HG03025 (cell line): Measurements from ENCODE around the gene LPXN.

Experiments
- ATAC-seq: cut with Tn5 transposase; IDR thresholded peaks from one replicate; pipeline ENCODE4 v1.9.1; 2021; ENCODE audit warnings: mild to moderate bottlenecking, moderate library complexity; ENCODE audit not compliant: unreplicated experiment, low FRiP score

Gene LPXN

DNA sequence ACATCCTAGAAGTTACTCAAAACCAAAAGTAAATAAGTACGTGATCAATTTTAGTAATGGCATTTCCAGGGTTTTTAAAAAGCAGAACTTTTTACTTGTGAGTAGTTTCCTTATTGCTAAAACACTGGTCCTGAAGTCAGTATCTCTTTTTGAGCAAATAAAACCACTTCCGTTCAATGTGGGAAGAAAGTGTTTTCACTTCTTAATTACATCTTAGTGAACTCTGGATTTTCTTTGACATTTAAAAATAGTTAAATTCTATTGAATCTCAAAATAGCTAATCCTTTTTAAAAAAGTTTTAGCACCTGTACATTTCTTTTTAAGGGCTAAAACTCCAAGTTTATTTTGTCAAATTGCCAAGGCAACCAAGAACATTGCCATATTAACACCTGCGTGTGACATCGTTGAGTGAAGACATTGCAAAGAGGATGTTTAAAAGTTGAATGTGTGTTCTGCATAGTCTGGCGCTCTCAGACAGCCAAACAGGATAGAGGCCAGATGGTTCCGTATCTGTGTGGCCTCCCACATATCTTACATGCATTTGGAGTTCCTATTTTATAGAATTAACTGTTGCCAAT is 50.5 kb downstream of the LPXN start:
- ATAC-seq, result peak; percentile 87

DNA sequence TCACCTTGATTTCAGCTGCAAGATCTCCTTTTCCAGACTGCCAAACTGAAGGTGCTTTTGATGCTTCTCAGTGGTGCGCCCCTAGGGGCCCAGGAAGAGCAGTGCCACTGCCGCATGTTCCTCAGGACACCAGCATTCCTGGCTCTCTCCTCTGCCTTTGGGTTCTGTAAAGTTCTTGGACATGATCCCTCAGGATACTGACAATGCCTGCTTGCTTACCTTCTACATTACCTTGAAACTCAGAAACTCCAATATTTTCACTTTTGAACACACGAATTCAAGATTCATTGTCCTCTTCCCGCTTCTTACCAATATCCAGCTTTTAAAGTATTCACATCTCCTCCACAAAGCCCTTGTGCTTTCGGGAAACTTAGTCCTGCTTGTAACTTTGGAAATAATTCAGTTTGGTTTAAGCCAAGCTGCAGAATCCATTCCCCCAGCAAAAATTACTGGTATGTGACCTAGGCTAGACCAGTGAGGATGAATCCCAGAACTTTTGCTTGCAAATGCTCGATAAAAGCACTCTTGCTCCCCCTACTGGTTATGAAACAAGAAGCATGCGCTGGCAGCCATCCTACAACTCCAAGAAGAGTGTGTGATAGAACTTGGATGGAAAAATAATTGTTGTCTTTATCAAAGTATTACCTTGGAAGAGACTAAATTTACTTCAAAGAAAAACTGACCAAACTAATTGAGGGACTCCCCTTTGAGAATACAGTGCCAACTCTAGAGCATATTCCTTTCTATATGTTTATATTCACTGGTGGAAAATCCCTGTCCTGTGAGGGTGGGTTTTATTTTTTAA is 51.2 kb downstream of the LPXN start:
- peak; percentile 35 for ATAC-seq

DNA sequence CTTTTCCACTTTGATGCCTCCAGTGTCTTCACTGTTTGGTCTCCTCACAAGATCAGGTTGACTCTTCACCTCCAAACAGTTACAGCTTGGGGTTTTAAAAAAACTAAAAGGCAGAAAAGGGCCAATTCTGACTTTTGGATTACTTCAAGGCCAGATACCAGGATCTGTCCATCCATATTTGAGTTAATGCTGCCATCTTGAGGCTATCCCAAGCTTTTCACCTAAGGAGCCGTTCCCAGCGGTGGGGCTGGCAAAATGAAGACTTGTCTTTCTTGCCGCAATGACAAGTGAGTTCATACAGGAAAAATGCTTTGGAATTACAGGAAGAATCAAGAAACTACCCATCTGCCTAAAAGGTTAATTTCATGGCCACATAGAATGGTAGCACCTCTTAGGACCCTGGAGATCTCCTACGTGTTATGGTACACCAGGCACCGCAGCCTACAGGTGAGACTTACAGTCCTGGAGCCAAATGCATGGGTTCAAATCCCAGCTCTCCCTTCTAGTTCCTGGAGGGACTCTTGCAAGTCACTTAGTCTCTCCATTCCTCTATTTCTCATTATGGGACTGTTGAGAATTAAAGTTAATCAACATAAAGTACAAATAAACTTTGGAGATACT is 61.8 kb downstream of the LPXN start:
- ATAC-seq, result no peak

DNA sequence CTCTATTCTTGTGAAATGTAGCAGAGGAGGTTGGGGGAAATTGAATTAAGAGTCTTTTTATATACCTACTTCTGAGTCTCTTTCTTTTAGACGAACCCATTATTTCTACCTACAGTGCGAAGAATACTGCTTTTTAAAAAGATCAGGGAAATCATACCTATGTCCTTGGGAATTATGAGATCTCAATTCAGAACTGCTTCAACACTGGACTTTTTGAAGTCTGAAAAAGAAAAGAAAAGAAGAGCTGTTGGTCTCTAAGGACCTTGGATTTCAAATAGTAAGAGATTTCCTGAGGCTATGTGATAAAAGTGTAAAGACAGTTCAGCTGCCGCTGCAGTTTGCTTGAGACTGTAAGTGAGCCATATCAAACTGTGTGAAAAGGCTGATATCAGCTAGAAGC is 64.0 kb downstream of the LPXN start:
- no peak for ATAC-seq

DNA sequence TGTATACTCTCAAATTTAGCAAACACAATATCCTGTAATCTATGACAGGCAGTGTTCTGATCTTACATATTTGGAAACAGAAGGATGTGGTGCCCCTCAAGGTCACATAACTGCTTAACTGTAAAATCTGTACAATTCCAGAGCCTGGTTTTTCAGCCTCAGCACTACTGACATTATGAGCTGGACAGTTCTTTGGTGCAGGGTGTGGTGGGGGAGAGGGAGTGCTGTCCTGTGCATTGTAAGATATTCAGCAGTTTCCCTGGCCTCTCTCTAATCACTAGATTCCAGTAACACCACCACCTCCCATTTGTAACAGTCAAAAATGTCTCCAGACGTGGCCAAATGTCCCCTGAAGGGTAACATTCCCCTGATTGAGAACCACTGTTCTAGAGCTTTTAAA is 65.9 kb downstream of the LPXN start:
- no peak for ATAC-seq

DNA sequence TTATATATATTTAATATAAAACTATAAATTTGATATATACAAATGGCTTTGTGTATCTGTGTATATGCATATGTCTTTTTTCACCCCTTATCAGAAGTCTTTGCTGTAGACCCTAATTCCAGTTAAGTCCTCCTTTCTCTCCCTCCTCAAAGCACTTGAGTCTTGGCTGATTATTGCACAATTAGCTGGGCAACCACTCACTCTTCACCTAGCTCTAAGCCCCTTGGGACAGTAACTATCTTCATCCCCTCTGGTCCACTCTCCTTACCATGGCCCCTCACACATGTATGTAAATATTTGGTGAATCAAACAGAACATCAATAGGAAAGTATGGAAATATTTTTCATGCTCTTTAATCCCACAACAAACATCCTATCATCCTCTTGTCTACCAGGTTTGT is 66.8 kb downstream of the LPXN start:
- no peak for ATAC-seq

DNA sequence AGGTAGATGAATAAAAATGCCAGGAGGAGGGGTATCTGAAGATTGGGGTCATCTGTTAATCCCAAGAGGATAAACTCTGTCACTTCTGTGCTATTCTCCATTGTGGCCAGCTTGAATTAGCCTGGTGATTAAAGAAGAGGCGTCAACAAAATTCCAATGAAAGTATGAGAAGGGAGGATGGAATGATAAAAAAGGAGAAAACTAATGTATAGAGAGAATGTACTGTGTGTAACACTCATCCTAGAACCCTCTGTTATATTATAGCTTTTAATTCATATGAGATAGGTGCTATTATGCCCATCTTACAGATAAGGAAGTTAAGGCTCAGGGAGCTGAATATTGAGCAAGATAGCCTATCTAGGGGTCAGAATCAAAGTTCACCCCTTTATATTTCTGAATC is 67.7 kb downstream of the LPXN start, which contains the start of gene OR5B21:
TSS of gene OR5B21 (minus strand) at position 101 of the 400 bp plus-strand sequence. CDS start at position 101, 0 bp downstream.
- no peak for ATAC-seq

DNA sequence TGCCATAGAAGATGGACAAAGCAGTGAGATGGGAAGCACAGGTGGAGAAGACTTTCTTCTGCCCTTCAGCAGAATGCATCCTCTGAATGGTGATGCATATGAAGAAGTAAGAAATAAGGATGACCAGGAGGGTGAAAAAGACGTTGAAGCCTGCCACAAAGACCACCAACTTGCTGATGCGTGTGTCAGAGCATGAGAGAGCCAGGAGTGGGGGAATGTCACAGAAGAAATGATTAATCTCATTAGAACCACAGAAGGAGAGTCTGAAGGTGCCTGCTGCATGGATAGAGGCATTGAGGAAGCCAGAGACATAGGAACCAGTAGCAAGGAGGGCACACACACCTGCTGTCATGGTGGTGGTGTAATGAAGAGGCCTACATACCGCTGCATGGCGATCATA is 68.3 kb downstream of the LPXN start:
- ATAC-seq, result no peak

DNA sequence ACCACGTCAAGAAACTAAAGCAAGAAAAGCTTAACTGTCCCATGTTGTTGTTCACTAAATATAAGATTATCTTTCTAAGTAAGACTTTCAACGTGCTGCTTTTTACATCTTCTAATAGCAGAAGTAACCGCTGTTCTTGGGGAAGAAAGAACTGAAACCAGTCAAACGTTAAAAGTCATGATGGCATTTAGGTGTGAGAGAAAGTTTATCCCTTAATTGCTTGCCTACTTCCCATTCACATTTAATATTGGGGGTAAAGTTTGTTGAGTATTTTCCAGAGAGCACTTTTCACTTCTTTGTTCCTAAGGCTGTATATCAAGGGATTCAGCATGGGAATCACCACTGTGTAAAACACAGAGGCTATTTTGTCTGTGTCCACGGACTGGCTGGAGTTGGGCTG is 68.7 kb downstream of the LPXN start:
- ATAC-seq, result no peak

DNA sequence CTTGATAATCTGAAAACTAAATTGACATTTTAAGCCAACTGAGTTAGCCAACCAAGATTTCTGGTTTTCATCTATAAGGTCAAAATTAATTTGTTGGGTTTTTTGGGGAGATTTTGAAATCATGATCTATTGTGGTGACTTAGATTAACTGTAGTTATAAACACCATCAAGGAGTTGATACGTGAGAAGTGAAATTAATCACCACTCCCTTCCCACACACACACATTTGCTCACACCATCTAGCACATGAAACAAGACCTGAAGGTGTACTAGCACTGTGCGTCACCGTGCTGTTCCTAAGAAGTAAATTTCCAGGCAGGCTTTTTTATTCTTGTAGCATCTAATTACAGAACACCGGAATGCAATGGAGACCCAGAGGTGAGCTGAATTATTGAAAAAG is 69.8 kb downstream of the LPXN start:
- no peak for ATAC-seq

DNA sequence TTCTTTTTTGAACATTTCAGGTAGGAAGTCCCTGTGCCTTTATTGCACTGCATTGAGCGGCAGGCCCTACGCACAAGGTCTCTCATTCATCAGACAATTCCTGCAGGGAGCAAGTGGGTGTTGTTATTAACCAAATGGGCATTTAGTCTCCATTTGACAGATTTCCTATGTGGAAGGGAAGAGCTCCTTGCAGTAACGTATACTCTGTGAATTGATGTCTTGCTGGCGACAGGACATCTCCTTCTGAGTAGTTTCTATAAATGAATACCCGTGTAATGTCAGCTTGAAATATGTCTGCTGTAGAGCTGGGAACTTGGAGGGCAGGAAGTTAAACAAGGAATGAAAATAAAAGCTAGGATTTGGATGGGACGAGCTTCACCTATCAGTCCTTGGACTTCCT is 71.4 kb downstream of the LPXN start:
- no peak for ATAC-seq

DNA sequence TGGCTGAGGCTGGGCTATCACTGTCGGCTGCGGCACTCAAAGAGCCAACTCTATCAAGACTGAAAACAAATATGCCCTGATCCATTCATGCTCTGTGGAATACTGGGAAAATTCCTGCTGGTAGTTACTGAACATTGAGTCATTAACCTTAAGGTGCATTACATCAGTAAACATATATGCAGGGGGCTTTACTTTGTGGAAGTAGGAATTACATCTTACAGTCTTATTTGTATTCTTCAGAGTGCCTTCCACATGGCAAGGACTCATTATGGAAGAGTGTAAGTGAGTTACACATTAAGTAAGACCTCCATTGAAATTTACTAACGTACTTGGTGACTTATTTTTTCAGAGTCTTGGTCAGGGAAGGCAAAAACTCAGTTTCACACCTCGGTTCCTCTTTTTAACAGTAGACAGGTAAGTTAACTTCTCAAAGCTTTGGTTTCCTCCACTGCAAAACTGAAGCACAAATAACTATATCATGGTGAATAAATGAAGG is 72.2 kb downstream of the LPXN start:
- peak; percentile 93 for ATAC-seq

DNA sequence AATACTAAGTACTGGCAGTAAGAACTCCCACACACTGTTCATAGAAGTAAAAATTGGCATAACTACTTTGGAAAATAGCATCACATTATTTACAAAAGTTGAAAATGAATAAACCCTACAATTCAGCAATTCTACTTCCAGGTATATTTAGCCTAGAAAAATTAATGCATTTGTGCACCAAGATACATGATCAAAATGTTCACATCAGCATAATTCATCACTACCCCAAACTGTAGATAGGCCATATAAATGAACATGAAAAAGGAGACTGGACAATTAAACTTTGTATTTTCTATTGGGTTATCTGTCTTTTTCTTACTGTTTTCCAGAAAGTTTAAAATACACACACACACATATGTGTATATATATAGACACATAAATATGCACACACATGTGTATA is 73.7 kb downstream of the LPXN start:
- ATAC-seq, result no peak

DNA sequence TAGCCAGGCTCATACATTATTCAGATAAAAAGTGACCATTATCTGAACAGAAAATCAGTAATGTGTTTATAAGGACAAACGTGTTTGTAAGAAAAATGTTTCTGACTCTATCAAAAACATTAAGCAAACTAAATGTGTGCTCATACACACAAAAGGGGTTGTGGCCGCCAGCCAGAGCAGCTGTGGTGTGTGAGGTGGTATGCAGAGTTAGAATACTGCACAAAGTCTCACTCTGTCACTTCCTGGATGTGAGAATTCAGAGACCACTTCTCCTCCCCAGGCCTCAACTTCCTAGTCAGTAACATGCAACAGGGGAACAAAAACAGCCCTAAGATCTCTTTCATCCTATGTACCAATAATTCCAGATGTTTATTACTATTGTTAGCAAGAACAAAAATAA is 77.2 kb downstream of the LPXN start:
- ATAC-seq, result no peak

DNA sequence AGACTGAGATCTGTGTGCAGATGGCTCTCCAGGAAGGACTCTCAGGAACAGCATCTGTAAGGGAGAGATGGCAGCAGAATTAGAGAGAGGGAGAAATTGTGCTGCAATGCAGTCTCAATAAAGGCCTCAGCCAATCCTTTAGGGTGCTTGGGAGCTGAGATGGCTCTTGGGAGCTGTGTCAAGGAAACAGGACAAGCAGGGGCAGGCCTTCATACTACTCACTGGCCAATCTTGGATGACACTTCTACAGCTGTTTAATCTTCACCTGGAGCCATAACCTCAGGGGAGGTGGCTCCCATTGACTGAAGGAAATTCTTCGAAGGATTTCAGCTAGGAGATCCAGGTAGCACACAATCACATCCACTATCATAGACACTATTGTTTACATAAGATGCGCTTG is 77.7 kb downstream of the LPXN start:
- no peak for ATAC-seq

DNA sequence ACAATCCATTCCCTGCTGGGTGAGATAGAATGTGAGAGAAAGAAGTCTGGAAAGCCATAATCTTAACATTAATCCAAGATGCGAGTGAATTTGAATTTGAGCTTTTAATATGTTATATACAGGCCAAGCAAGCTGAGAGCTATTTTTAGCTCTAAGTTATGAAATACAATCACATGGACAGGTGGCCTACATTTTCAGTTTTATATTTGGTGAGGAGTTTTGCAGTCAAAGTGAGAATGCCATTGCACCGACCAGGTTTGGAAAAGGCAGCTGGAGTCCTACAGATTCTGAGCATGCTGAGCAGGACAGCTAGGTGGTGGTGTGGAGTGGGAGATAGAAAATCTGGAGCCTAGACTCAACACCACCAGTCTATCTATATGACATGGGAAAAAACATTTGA is 79.8 kb downstream of the LPXN start:
- no peak for ATAC-seq

DNA sequence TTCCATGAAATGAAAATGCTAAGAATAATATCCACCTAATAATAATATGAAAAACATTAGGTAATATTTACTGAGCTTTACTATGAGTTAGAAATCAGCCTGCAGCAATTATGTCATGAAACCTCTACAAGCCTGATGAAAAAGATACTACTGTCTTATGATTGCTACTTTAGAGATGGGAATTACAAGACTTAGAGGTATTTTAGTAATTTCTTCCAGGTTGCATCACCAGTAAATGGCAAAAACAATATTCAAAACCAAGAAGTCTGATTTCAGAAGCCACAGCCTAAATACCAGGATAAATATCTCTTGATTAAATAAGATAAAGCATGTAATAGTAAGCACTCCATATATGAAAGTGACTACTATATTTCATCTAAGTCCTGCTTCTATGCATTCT is 81.6 kb downstream of the LPXN start:
- ATAC-seq, result no peak

DNA sequence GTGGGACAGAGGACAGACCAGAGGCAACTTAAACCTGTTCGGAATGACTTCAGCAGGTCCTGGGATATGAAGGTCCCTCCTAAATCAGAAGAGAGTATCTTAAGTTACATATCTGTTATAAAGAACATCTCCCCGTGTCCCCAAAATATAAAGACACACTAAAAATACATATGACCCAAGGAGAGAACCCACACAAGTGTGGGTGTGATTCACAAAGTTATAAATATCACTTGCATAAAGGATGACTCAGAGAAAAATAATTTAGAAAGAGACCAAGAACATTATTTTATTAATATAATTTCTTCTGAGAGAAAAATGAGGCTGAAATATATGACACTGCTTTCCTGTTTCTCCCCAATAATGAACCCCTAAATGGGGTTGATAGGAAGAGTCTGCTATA is 82.0 kb downstream of the LPXN start:
- no peak for ATAC-seq

DNA sequence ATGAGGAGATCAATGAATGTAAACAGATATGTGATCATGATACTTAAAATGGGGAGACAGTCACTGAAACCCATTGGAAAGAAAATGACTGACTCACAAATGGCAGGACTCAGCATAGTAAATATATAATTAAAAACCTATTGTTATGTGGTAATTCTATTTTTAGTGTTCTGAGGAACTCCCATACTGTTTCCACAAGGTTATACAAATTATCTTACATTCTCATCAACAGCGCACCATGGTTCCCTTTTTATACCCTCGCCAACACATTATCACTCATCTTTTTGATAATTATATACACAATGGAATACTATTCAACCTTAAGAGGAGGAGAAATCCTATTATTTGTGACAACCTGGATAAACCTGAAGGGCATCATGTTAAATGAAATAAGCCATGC is 84.8 kb downstream of the LPXN start:
- no peak for ATAC-seq

DNA sequence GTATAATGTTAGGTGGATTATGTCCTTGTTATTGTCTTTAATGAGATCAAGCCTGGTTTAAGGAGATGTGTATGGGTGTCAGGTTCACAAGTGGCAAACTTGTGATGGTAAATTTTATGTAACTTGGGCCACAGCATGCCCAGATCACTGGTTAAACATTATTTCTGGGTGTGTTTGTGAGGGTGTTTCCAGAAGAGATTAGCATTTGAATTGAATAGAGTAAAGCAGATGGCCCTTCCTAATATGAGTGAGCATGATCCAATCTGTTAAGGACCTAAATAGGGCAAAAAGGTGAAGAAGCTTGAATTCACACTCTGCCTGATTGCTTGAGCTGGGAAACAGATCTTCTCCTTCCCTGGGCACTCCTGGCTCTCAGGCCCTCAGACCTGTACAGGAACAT is 88.5 kb downstream of the LPXN start:
- no peak for ATAC-seq

DNA sequence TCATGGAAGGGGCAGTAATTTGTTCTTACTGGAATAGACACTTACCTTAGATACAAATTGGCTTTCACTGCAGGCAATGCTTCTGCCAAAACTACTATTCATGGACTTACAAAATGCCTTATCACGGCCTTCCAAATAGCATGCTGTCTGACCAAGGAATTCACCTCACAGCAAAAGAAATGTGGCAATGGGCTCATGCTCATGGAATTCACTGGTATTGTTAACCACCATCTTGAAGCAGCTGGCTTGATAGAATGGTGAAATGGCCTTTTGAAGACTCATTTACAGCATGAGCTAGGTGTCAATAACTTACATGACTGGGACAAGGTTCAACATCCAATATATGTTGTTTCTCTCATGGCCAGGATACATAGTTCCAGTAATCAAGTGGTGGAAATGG is 89.7 kb downstream of the LPXN start:
- ATAC-seq, result no peak
